ENCODE results near the gene ALOX5. TPM values are rescaled to one million over a fixed set of nuclear protein-coding genes. Genes with fewer than 3 reads are reported as not detected.
"Not testable (repeated sequence)": the region's sequence is repeated elsewhere in the genome, so short reads cannot be mapped to it uniquely, and the experiment has no call there.

Gene ALOX5
- total RNA-seq, 2 donors from 2014 or later = 21.2 to 35.0 TPM

GRCh38 chr10:45471531-45472310 is 97.7 kb downstream of the ALOX5 start:
- Histone ChIP-seq H3K36me3 (no peaks in the 10 kb centered on the region), H3K27ac (no peak overlapping the region), H3K4me3 (no peak overlapping the region), H3K4me1 (replicated peaks) (peaks cover 12% of the 10 kb centered on the region), H3K27me3 (replicated peaks; ENCODE audit: insufficient read depth) (no peaks in the 10 kb centered on the region), H3K9me3 (no peaks in the 10 kb centered on the region)
- WGBS = 74% methylated on average over 8 of the region's 8 CpGs
- TF ChIP-seq POLR2AphosphoS5 (IDR thresholded peaks at IDR 0.05) (no peak), CTCF (IDR thresholded peaks at IDR 0.05) (no peak), POLR2A (IDR thresholded peaks at IDR 0.05) (no peak)
- intact Hi-C loops (cut with DNase I) = loop anchor here (5.0 kb wide), 1 partner anchor 126 kb away; no protein-coding TSS in a partner anchor
- no peak for DNase-seq (ENCODE audit: low spot score)

- Histone ChIP-seq H3K4me1 (replicated peaks) (peaks cover 8% of the 10 kb centered on the region), H3K27me3 (replicated peaks; ENCODE audit: insufficient read depth) (no peaks in the 10 kb centered on the region), H3K9me3 (no peaks in the 10 kb centered on the region), H3K36me3 (no peaks in the 10 kb centered on the region), H3K27ac (no peak overlapping the region), H3K4me3 (no peak overlapping the region)
- 45% methylated on average over 4 of the region's 4 CpGs for WGBS
- TF ChIP-seq CTCF (IDR thresholded peaks at IDR 0.05) = no peak
- TF ChIP-seq POLR2A (IDR thresholded peaks at IDR 0.05) = no peak
- TF ChIP-seq POLR2AphosphoS5 (IDR thresholded peaks at IDR 0.05) = no peak
- intact Hi-C loops (cut with DNase I) = loop anchor here (5.0 kb wide), 1 partner anchor 124 kb away; no protein-coding TSS in a partner anchor
- no peak for DNase-seq (ENCODE audit: low spot score)
Observed at GRCh38 chr10:45473126-45473525, 99.1 kb downstream of the ALOX5 start.

GRCh38 chr10:45476559-45476958 is 102.5 kb downstream of the ALOX5 start:
- intact Hi-C loops (cut with DNase I) = no loop called here
- H3K27ac ChIP-seq = no peak overlapping the region
- H3K36me3 ChIP-seq = no peaks in the 10 kb centered on the region
- no peaks in the 10 kb centered on the region for H3K4me1 ChIP-seq (replicated peaks)
- H3K27me3 ChIP-seq (replicated peaks; ENCODE audit: insufficient read depth) = no peaks in the 10 kb centered on the region
- no peak overlapping the region for H3K4me3 ChIP-seq
- DNase-seq (ENCODE audit: low spot score) = no peak
- 100% methylated on average over 1 of the region's 1 CpG for WGBS
- H3K9me3 ChIP-seq = no peaks in the 10 kb centered on the region
- TF ChIP-seq CTCF (IDR thresholded peaks at IDR 0.05) = no peak
- TF ChIP-seq POLR2AphosphoS5 (IDR thresholded peaks at IDR 0.05) = no peak
- no peak for TF ChIP-seq POLR2A (IDR thresholded peaks at IDR 0.05)

GRCh38 chr10:45480294-45480693 is 106.3 kb downstream of the ALOX5 start:
- Histone ChIP-seq H3K27me3 (replicated peaks; ENCODE audit: insufficient read depth) (no peaks in the 10 kb centered on the region), H3K4me1 (replicated peaks) (no peaks in the 10 kb centered on the region), H3K36me3 (no peaks in the 10 kb centered on the region), H3K9me3 (no peaks in the 10 kb centered on the region), H3K4me3 (no peak overlapping the region), H3K27ac (no peak overlapping the region)
- WGBS = 95% methylated on average over 2 of the region's 2 CpGs
- DNase-seq (ENCODE audit: low spot score) = no peak
- TF ChIP-seq POLR2A (IDR thresholded peaks at IDR 0.05) = no peak
- TF ChIP-seq POLR2AphosphoS5 (IDR thresholded peaks at IDR 0.05) = no peak
- TF ChIP-seq CTCF (IDR thresholded peaks at IDR 0.05) = no peak
- intact Hi-C loops (cut with DNase I) = no loop called here

- DNase-seq (ENCODE audit: low spot score); H3K36me3 ChIP-seq; intact Hi-C loops (cut with DNase I); H3K27me3 ChIP-seq (replicated peaks; ENCODE audit: insufficient read depth); H3K4me3 ChIP-seq; H3K9me3 ChIP-seq; H3K27ac ChIP-seq; H3K4me1 ChIP-seq (replicated peaks): not testable (repeated sequence)
- WGBS = 93% methylated on average over 4 of the region's 4 CpGs
Observed at GRCh38 chr10:45481100-45481499, 107.1 kb downstream of the ALOX5 start.
